GM19328 (cell line): Measurements from ENCODE around the gene CCNO.

Experiments used
- ATAC-seq: cut with Tn5 transposase; IDR thresholded peaks from one replicate; pipeline ENCODE4 v1.9.1; 2021; ENCODE audit warnings: mild to moderate bottlenecking, moderate library complexity; ENCODE audit not compliant: unreplicated experiment

CCNO gene

GRCh38 chr5:55222985-55223811 is 10.2 kb downstream of the CCNO start:
- ATAC-seq: no peak

GRCh38 chr5:55222092-55222984 is 11.1 kb downstream of the CCNO start:
- ATAC-seq: no peak

- ATAC-seq: no peak
Measured at GRCh38 chr5:55220433-55221185, 12.8 kb downstream of the CCNO start.

- ATAC-seq: no peak
Measured at GRCh38 chr5:55219770-55220169, 13.6 kb downstream of the CCNO start.

GRCh38 chr5:55218967-55219366 is 14.4 kb downstream of the CCNO start:
- no peak for ATAC-seq

GRCh38 chr5:55211184-55211874 is 22.1 kb downstream of the CCNO start:
- no peak for ATAC-seq

GRCh38 chr5:55205001-55205400 is 28.4 kb downstream of the CCNO start:
- ATAC-seq: no peak

- no peak for ATAC-seq
Measured at GRCh38 chr5:55191165-55191564, 42.2 kb downstream of the CCNO start.

GRCh38 chr5:55188656-55189540 is 44.5 kb downstream of the CCNO start:
- ATAC-seq: no peak

GRCh38 chr5:55187370-55187769 is 46.0 kb downstream of the CCNO start:
- no peak for ATAC-seq
